Thymus (tissue), 11 donors: ENCODE measurements around the gene LOC128125822.

ENCODE experiments used
- DNase-seq, 9 donors: peaks; one replicate each; pipeline ENCODE4 v3.0.0-alpha.2; 2013; ENCODE audit warnings: low spot score in 9 of 9, low read depth in 6 of 9, missing footprints in 1 of 9
- H3K27ac ChIP-seq, 2 donors: one replicate each; pipeline ENCODE4 v1.5.1; 2013; ENCODE audit warnings: control low read depth in 1 of 2, low read depth in 1 of 2, low read length in 1 of 2, mild to moderate bottlenecking in 1 of 2, moderate library complexity in 1 of 2
- H3K27me3 ChIP-seq, 2 donors: one replicate each; pipeline ENCODE4 v1.5.1; 2013; ENCODE audit warnings: low read length in 1 of 2; ENCODE audit not compliant: control insufficient read depth in 2 of 2, insufficient read depth in 1 of 2
- H3K36me3 ChIP-seq, 2 donors: one replicate each; pipeline ENCODE4 v1.5.1; 2013; ENCODE audit warnings: low read length in 1 of 2, mild to moderate bottlenecking in 1 of 2, moderate library complexity in 1 of 2; ENCODE audit not compliant: control insufficient read depth in 2 of 2, insufficient read depth in 2 of 2
- H3K4me1 ChIP-seq, 2 donors: one replicate each; pipeline ENCODE4 v1.5.1; 2013; ENCODE audit warnings: low read length in 2 of 2; ENCODE audit not compliant: control insufficient read depth in 2 of 2, insufficient read depth in 2 of 2
- H3K4me3 ChIP-seq, 2 donors: one replicate each; pipeline ENCODE4 v1.5.1; 2013; ENCODE audit warnings: low read length in 2 of 2, control low read depth in 1 of 2, mild to moderate bottlenecking in 1 of 2
- H3K9me3 ChIP-seq, 2 donors: one replicate each; pipeline ENCODE4 v1.5.1; 2013; ENCODE audit warnings: low read length in 1 of 2, mild to moderate bottlenecking in 1 of 2; ENCODE audit not compliant: control insufficient read depth in 2 of 2, insufficient read depth in 1 of 2
- WGBS: extraction: QIAGEN DNeasy Blood & Tissue Kit; methylation state at CpG from one replicate; pipeline ENCODE4 v1.1.7; 2013; 5-methylcytosine and 5-hydroxymethylcytosine counted together
- donor health status: healthy.

The LOC128125822 gene

GRCh38 chr6:63549076-63549475, 23.2 kb upstream of the LOC128125822 start:
- Histone ChIP-seq H3K9me3 (no peaks in the 10 kb centered on the region), H3K4me1 (no peaks in the 10 kb centered on the region), H3K27ac (no peak overlapping the region), H3K27me3 (no peaks in the 10 kb centered on the region), H3K4me3 (no peak overlapping the region), H3K36me3 (no peaks in the 10 kb centered on the region)
- WGBS, result 97% methylated on average over 5 of the region's 5 CpGs
- DNase-seq, result no peak

- whole genome bisulfite sequencing, result 85% methylated on average over 3 of the region's 3 CpGs
- no peaks in the 10 kb centered on the region for H3K36me3 ChIP-seq
- no peak overlapping the region for H3K27ac ChIP-seq
- H3K9me3 ChIP-seq, result no peaks in the 10 kb centered on the region
- no peaks in the 10 kb centered on the region for H3K4me1 ChIP-seq
- DNase-seq, result no peak
- no peaks in the 10 kb centered on the region for H3K27me3 ChIP-seq
- no peak overlapping the region for H3K4me3 ChIP-seq
Measured at GRCh38 chr6:63553208-63553607, 19.1 kb upstream of the LOC128125822 start.

GRCh38 chr6:63553900-63554299, 18.4 kb upstream of the LOC128125822 start:
- Histone ChIP-seq H3K4me3 (no peak overlapping the region), H3K36me3 (no peaks in the 10 kb centered on the region), H3K4me1 (no peaks in the 10 kb centered on the region), H3K9me3 (no peaks in the 10 kb centered on the region), H3K27ac (no peak overlapping the region), H3K27me3 (no peaks in the 10 kb centered on the region)
- DNase-seq, result no peak
- 94% methylated on average over 1 of the region's 1 CpG for WGBS

GRCh38 chr6:63554782-63555181, 17.5 kb upstream of the LOC128125822 start:
- Histone ChIP-seq H3K4me3 (no peak overlapping the region), H3K27ac (no peak overlapping the region), H3K36me3 (no peaks in the 10 kb centered on the region), H3K9me3 (no peaks in the 10 kb centered on the region), H3K4me1 (no peaks in the 10 kb centered on the region), H3K27me3 (no peaks in the 10 kb centered on the region)
- DNase-seq, result no peak
- WGBS, result 97% methylated on average over 1 of the region's 1 CpG

- H3K27ac ChIP-seq, result no peak overlapping the region
- H3K4me1 ChIP-seq, result no peaks in the 10 kb centered on the region
- no peaks in the 10 kb centered on the region for H3K9me3 ChIP-seq
- no peaks in the 10 kb centered on the region for H3K36me3 ChIP-seq
- no peak overlapping the region for H3K4me3 ChIP-seq
- WGBS, result 93% methylated on average over 4 of the region's 4 CpGs
- no peaks in the 10 kb centered on the region for H3K27me3 ChIP-seq
- DNase-seq, result no peak
Measured at GRCh38 chr6:63556369-63556768, 15.9 kb upstream of the LOC128125822 start.

GRCh38 chr6:63558278-63558677, 14.0 kb upstream of the LOC128125822 start:
- no peak for DNase-seq
- Histone ChIP-seq H3K27me3 (no peaks in the 10 kb centered on the region), H3K9me3 (no peaks in the 10 kb centered on the region), H3K4me3 (no peak overlapping the region), H3K27ac (no peak overlapping the region), H3K36me3 (no peaks in the 10 kb centered on the region), H3K4me1 (no peaks in the 10 kb centered on the region)

- no peaks in the 10 kb centered on the region for H3K36me3 ChIP-seq
- DNase-seq, result no peak
- H3K9me3 ChIP-seq, result no peaks in the 10 kb centered on the region
- H3K4me3 ChIP-seq, result no peak overlapping the region
- 90% methylated on average over 1 of the region's 1 CpG for WGBS
- no peaks in the 10 kb centered on the region for H3K4me1 ChIP-seq
- no peak overlapping the region for H3K27ac ChIP-seq
- H3K27me3 ChIP-seq, result no peaks in the 10 kb centered on the region
Measured at GRCh38 chr6:63560801-63561287, 11.4 kb upstream of the LOC128125822 start.

- WGBS, result 91% methylated on average over 2 of the region's 2 CpGs
- no peak overlapping the region for H3K4me3 ChIP-seq
- H3K36me3 ChIP-seq, result no peaks in the 10 kb centered on the region
- H3K27ac ChIP-seq, result no peak overlapping the region
- no peak for DNase-seq
- H3K9me3 ChIP-seq, result no peaks in the 10 kb centered on the region
- no peaks in the 10 kb centered on the region for H3K27me3 ChIP-seq
- no peaks in the 10 kb centered on the region for H3K4me1 ChIP-seq
Measured at GRCh38 chr6:63561288-63561687, 11.0 kb upstream of the LOC128125822 start.

- no peak overlapping the region for H3K4me3 ChIP-seq
- 98% methylated on average over 1 of the region's 1 CpG for WGBS
- no peaks in the 10 kb centered on the region for H3K9me3 ChIP-seq
- DNase-seq, result no peak
- no peak overlapping the region for H3K27ac ChIP-seq
- no peaks in the 10 kb centered on the region for H3K36me3 ChIP-seq
- H3K27me3 ChIP-seq, result no peaks in the 10 kb centered on the region
- H3K4me1 ChIP-seq, result no peaks in the 10 kb centered on the region
Measured at GRCh38 chr6:63563235-63563634, 9.0 kb upstream of the LOC128125822 start.
